ENCODE results near the gene FBXO9.

The FBXO9 gene

GRCh38 chr6:53095270-53095669 lies 30.1 kb downstream of the FBXO9 start:
- DNase-seq (ENCODE audit: low spot score) = no peak

GRCh38 chr6:53095716-53096115 lies 30.5 kb downstream of the FBXO9 start:
- DNase-seq (ENCODE audit: low spot score) = peak; percentile 47

- DNase-seq (ENCODE audit: low spot score) = no peak
These were observed 35.4 kb downstream of the FBXO9 start for GRCh38 chr6:53100561-53100960.

- DNase-seq (ENCODE audit: low spot score) = no peak
These were observed 35.8 kb downstream of the FBXO9 start for GRCh38 chr6:53101006-53101405.

GRCh38 chr6:53103993-53104675 lies 38.9 kb downstream of the FBXO9 start:
- DNase-seq (ENCODE audit: low spot score) = no peak

GRCh38 chr6:53104916-53105315 lies 39.7 kb downstream of the FBXO9 start:
- DNase-seq (ENCODE audit: low spot score) = no peak

- DNase-seq (ENCODE audit: low spot score) = peak; percentile 79
These were observed 41.9 kb downstream of the FBXO9 start for GRCh38 chr6:53107091-53107490.

GRCh38 chr6:53109612-53110011 lies 44.4 kb downstream of the FBXO9 start:
- DNase-seq (ENCODE audit: low spot score) = no peak

- no peak for DNase-seq (ENCODE audit: low spot score)
These were observed 46.7 kb downstream of the FBXO9 start for GRCh38 chr6:53111865-53112264.

- DNase-seq (ENCODE audit: low spot score) = no peak
These were observed 47.2 kb downstream of the FBXO9 start for GRCh38 chr6:53112404-53112803.

- DNase-seq (ENCODE audit: low spot score) = no peak
These were observed 47.7 kb downstream of the FBXO9 start for GRCh38 chr6:53112871-53113270.

GRCh38 chr6:53113742-53114141 lies 48.5 kb downstream of the FBXO9 start:
- DNase-seq (ENCODE audit: low spot score) = no peak

GRCh38 chr6:53115113-53115512 lies 49.9 kb downstream of the FBXO9 start:
- DNase-seq (ENCODE audit: low spot score) = no peak

GRCh38 chr6:53115741-53116140 lies 50.5 kb downstream of the FBXO9 start:
- DNase-seq (ENCODE audit: low spot score) = no peak

GRCh38 chr6:53119349-53119748 lies 54.1 kb downstream of the FBXO9 start:
- DNase-seq (ENCODE audit: low spot score) = peak; percentile 39

GRCh38 chr6:53119772-53120409 lies 54.7 kb downstream of the FBXO9 start:
- DNase-seq (ENCODE audit: low spot score) = peak; percentile 67

- no peak for DNase-seq (ENCODE audit: low spot score)
These were observed 59.1 kb downstream of the FBXO9 start for GRCh38 chr6:53124131-53124800.

GRCh38 chr6:53125276-53125675 lies 60.1 kb downstream of the FBXO9 start:
- DNase-seq (ENCODE audit: low spot score) = no peak

GRCh38 chr6:53128842-53129241 lies 63.6 kb downstream of the FBXO9 start:
- no peak for DNase-seq (ENCODE audit: low spot score)

GRCh38 chr6:53130569-53131290 lies 65.5 kb downstream of the FBXO9 start:
- DNase-seq (ENCODE audit: low spot score) = no peak

GRCh38 chr6:53133961-53134360 lies 68.8 kb downstream of the FBXO9 start:
- DNase-seq (ENCODE audit: low spot score) = no peak

GRCh38 chr6:53134601-53135235 lies 69.5 kb downstream of the FBXO9 start:
- DNase-seq (ENCODE audit: low spot score) = no peak
